ENCODE results near the gene OR51B2.

GRCh38 chr11:5343474-5344335, 19.6 kb upstream of the OR51B2 start, which contains the start of gene OR51B5:
- TF ChIP-seq CTCF (conservative IDR thresholded peaks at IDR 0.05; ENCODE audit: low read length) (no peak), EZH2phosphoT487 (IDR thresholded peaks at IDR 0.05; ENCODE audit: borderline replicate concordance, low read depth, low read length) (no peak)

Measured in OCI-LY7 (cell line).